Stimulated activated CD8-positive, alpha-beta memory T cell treated with anti-CD3 and anti-CD28 coated beads, Interleukin-7, amount 100 ng/mL, for 4 hours (primary cell): Measurements from ENCODE around the gene MOB2.
"Not testable (repeated sequence)": the region's sequence is repeated elsewhere in the genome, so short reads cannot be mapped to it uniquely, and the experiment has no call there.

Source experiments
- DNase-seq, 2 donors: peaks; one replicate each; pipeline ENCODE4 v3.0.0-alpha.2; 2020; ENCODE audit warnings: low read depth in 2 of 2

MOB2 gene

GRCh38 chr11:1442807-1443366 is 43.7 kb downstream of the MOB2 start:
- no peak for DNase-seq

DNA sequence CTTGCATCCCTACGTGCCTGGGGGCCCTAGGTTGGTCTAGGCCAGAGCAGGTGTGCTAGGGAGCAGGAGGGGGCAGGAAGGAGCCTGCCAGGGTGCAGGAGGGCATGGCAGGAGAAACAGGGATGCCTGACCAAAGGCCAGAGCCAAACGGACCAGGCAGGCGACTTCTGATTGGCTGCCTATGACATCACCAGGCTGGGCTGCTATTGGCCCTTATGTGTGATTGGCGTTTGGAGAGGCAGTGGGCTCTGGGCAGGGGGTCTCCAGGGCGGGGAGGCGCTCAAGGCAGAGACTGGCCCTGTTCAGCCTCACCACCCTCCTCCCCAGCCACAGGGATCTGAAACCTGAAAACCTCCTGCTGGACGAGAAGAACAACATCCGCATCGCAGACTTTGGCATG is 44.4 kb downstream of the MOB2 start:
- DNase-seq: no peak

GRCh38 chr11:1440496-1440895 is 46.1 kb downstream of the MOB2 start:
- DNase-seq: no peak

GRCh38 chr11:1440066-1440465 is 46.5 kb downstream of the MOB2 start:
- DNase-seq: no peak

DNA sequence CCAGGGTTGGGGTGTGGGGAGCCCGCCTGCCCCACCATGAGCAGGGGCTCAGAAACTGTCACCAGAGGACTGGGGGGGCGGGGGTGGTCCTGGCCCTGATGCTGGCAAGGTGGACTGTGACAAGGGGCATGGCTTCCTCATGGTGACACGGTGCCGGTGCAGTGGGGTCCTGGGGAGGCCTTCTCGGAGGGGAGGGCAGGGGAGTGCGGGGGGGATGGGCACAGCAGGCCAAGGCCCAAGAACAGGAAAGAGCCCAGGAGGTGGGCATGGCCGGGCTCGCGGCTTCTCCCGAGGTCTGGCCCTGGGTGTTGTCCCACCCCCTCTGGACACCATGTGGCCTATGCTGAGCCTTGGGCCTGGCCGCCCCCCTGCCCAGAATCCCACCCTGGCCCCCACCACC is 47.2 kb downstream of the MOB2 start:
- no peak for DNase-seq

GRCh38 chr11:1438967-1439330 is 47.6 kb downstream of the MOB2 start:
- no peak for DNase-seq

GRCh38 chr11:1438261-1438966 is 48.2 kb downstream of the MOB2 start:
- no peak for DNase-seq

- no peak for DNase-seq
These were observed 49.1 kb downstream of the MOB2 start for GRCh38 chr11:1437500-1437899.

GRCh38 chr11:1436468-1437039 is 50.0 kb downstream of the MOB2 start:
- DNase-seq: no peak

GRCh38 chr11:1435820-1436467 is 50.6 kb downstream of the MOB2 start:
- no peak for DNase-seq

- DNase-seq: not testable (repeated sequence)
These were observed 51.1 kb downstream of the MOB2 start for GRCh38 chr11:1435479-1435819.

DNA sequence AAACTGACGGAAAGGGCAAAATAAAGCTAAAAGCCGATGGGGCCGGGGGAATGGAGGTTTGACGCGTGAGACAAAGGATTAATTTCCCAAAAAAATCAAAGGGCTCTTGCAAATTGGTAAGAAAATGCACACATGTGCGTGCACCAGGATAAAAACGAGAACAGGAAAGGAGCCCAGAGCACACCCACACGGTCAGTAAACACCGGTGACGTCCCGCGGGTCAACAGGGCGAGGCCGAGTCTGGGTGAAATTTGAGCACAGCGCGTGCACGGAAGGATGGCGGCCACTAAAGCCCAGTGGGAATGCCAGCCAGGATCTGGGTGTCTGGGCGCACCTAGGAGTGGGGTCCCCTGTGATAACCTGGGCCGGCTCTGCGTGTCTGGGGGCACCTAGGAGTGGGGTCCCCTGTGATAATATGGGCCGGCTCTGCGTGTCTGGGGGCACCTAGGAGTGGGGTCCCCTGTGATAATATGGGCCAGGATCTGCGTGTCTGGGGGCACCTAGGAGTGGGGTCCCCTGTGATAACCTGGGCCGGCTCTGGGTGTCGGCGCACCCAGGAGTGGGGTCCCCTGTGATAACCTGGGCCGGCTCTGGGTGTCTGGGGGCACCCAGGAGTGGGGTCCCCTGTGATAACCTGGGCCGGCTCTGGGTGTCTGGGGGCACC is 52.5 kb downstream of the MOB2 start:
- no peak for DNase-seq

- DNase-seq: no peak
These were observed 53.0 kb downstream of the MOB2 start for GRCh38 chr11:1433568-1433967.

GRCh38 chr11:1428762-1429316 is 57.7 kb downstream of the MOB2 start:
- no peak for DNase-seq

GRCh38 chr11:1425439-1425838 is 61.1 kb downstream of the MOB2 start:
- no peak for DNase-seq

GRCh38 chr11:1425006-1425405 is 61.6 kb downstream of the MOB2 start:
- no peak for DNase-seq

GRCh38 chr11:1423406-1423805 is 63.2 kb downstream of the MOB2 start:
- DNase-seq: not testable (repeated sequence)

GRCh38 chr11:1422981-1423380 is 63.6 kb downstream of the MOB2 start:
- no peak for DNase-seq

GRCh38 chr11:1422481-1422880 is 64.1 kb downstream of the MOB2 start:
- no peak for DNase-seq

DNA sequence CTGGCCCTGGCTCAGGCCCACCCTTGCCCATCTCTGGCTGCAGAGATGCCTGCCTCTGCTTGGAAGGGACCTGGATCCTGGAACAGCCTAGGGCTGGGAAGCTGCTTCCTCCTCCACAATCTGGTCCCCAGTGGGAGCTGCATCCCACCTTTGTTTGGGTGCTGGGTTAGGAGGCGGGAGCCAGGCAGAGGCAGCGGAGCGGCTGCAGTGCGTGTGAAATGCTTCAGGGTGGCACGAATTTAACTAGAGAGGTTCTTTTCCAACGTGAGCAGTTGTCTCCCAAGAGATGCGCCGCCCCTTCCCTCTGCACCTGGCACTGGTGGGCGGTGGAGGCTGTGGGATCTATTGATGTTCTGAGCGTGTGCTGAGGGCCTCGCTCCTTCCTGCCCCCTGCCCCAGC is 65.3 kb downstream of the MOB2 start:
- DNase-seq: no peak

DNA sequence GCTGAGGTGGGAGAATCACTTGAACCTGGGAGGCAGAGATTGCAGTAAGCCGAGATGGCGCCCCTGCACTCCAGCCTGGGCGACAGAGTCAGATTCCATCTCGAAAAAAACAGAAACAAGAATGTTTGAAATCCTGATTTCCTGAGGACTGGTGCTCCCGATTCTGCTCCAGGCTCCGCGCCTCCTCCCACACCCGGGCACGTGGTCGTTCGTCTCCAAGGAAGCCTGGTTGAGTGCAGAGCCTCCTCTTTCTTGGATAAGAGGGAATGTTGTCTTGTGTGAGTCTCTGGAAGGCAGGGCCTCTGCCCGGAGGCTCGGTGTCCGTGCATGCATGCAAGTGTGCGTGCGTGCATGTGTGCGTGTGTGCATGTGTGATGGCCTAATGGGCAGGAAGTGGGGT is 66.8 kb downstream of the MOB2 start:
- DNase-seq: no peak
